ENCODE measurements around the gene PAK2.

- no peak for TF ChIP-seq CTCF (IDR thresholded peaks at IDR 0.05)
- TF ChIP-seq POLR2A (IDR thresholded peaks at IDR 0.05), result no peak
Observed at GRCh38 chr3:196706327-196706726, 33.3 kb upstream of the PAK2 start.

Measured in vagina (tissue), 2 donors.